ENCODE data around the gene BSND. TPM values are rescaled to one million over a fixed set of nuclear protein-coding genes. Genes with fewer than 3 reads are reported as not detected.

The BSND gene
- polyA plus RNA-seq, 1 of the 3 experiments (the other 2 are of a cell fraction) = not detected

- TF ChIP-seq REST (IDR thresholded peaks at IDR 0.05; ENCODE audit: low read depth, low read length) (no peak), GATA2 (CRISPR knock-in tag; IDR thresholded peaks at IDR 0.05) (no peak), MEF2A (IDR thresholded peaks at IDR 0.05; ENCODE audit: borderline replicate concordance, low read depth) (no peak), USF1 (IDR thresholded peaks at IDR 0.05; ENCODE audit: borderline replicate concordance, low read depth) (no peak), FOXM1 (IDR thresholded peaks at IDR 0.05; ENCODE audit: low read depth) (no peak), MAX (IDR thresholded peaks at IDR 0.05; ENCODE audit: low read depth) (no peak), IRF3 (IDR thresholded peaks at IDR 0.05; ENCODE audit: low read depth, low read length) (no peak), SMC3 (IDR thresholded peaks at IDR 0.05; ENCODE audit: low read depth, low read length) (no peak), RCOR1 (IDR thresholded peaks at IDR 0.05; ENCODE audit: low read length) (no peak), USF2 (IDR thresholded peaks at IDR 0.05; ENCODE audit: borderline replicate concordance, low read depth, low read length) (no peak)
Observed at GRCh38 chr1:54982739-54983138, 16.0 kb upstream of the BSND start (continued).

- H3K27ac ChIP-seq (ENCODE audit: low read depth in 2 of 2, low read length in 1 of 2) = no peak overlapping the region
- 73% methylated on average over 6 of the region's 7 CpGs for WGBS (ENCODE audit: low lambda C conversion rate)
- CTCF ChIA-PET = interaction anchor here (0.6 to 11.0 kb wide), 9 partner anchors 11 to 664 kb away, joined by 3 to 123 read pairs (median 4); partner anchors contain the start of gene BSND
- TF ChIP-seq NFIC (IDR thresholded peaks at IDR 0.05; ENCODE audit: borderline replicate concordance) = no peak
- TF ChIP-seq FOXJ3 (CRISPR knock-in tag; IDR thresholded peaks at IDR 0.05) = no peak
- TF ChIP-seq REST (IDR thresholded peaks at IDR 0.05; ENCODE audit: low read depth, low read length) = no peak
- TF ChIP-seq EZH2phosphoT487 (IDR thresholded peaks at IDR 0.05; ENCODE audit: borderline replicate concordance, low read depth) = no peak
- TF ChIP-seq TEAD4 (IDR thresholded peaks at IDR 0.05; ENCODE audit: borderline replicate concordance, insufficient read depth) = no peak
- no peak for TF ChIP-seq MAX (IDR thresholded peaks at IDR 0.05; ENCODE audit: low read depth)
- TF ChIP-seq GABPA (IDR thresholded peaks at IDR 0.05; ENCODE audit: low read depth) = no peak
- TF ChIP-seq SIN3A (IDR thresholded peaks at IDR 0.05; ENCODE audit: borderline replicate concordance, low read depth, low read length) = no peak
- TF ChIP-seq FOSL2 (IDR thresholded peaks at IDR 0.05; ENCODE audit: borderline replicate concordance, low read depth) = no peak
- no peak for TF ChIP-seq YY1 (IDR thresholded peaks at IDR 0.05; ENCODE audit: low read depth)
- TF ChIP-seq POLR2AphosphoS5 (IDR thresholded peaks at IDR 0.05; ENCODE audit: low read depth, low read length) = no peak
Observed at GRCh38 chr1:54984131-54984842, 14.4 kb upstream of the BSND start.

More at GRCh38 chr1:54984131-54984842, 14.4 kb upstream of the BSND start:
- Histone ChIP-seq H3K9me2 (no peaks in the 10 kb centered on the region), H3K36me3 (replicated peaks in 1 of 2; ENCODE audit: control insufficient read depth in 1 of 2, insufficient read depth in 2 of 2, low read length in 1 of 2) (no peaks in the 10 kb centered on the region), H3K4me1 (ENCODE audit: control insufficient read depth in 1 of 2, insufficient read depth in 2 of 2, low read depth in 1 of 2, low read length in 1 of 2) (peaks cover 0 to 11% of the 10 kb centered on the region in 2 experiments; a peak in 1 of 4 replicates), H3K79me2 (ENCODE audit: insufficient read depth) (no peaks in the 10 kb centered on the region), H3K9me3 (no peaks in the 10 kb centered on the region), H3F3A (replicated peaks; ENCODE audit: insufficient read depth) (no peaks in the 10 kb centered on the region), H3K4me3 (ENCODE audit: low read depth in 2 of 2, low read length in 1 of 2) (no peak overlapping the region), H3K4me2 (no peak overlapping the region), H3K9ac (no peak overlapping the region), H3K27me3 (ENCODE audit: insufficient read depth) (no peaks in the 10 kb centered on the region; the same call in 1 of the 2 replicates), H2AFZ (ENCODE audit: low read depth) (no peak overlapping the region), H4K20me1 (ENCODE audit: insufficient read depth) (no peaks in the 10 kb centered on the region)
- peak; percentile 9 for DNase-seq
- POLR2A ChIA-PET = no interaction called here
